Lung (tissue), 12 donors: ENCODE measurements around the gene PTTG1IP. TPM values are rescaled to one million over a fixed set of nuclear protein-coding genes. Genes with fewer than 3 reads are reported as not detected.

Experiments used
- ATAC-seq: fragments of 200-7000 bp; cut with Tn5 transposase; one replicate; pipeline ENCODE4 v1.9.1; 2020; ENCODE audit warnings: moderate number of reproducible peaks; ENCODE audit not compliant: insufficient read depth, low FRiP score
- DNase-seq, 3 donors: peaks; one replicate each; pipeline ENCODE4 v3.0.0-alpha.2; 2013 to 2017
- H3K27ac ChIP-seq, 2 donors: one replicate each; pipeline ENCODE4 v1.5.1; 2013; ENCODE audit warnings: mild to moderate bottlenecking in 2 of 2, moderate library complexity in 2 of 2, control low read depth in 1 of 2, inconsistent platforms in 1 of 2, low read depth in 1 of 2, low read length in 1 of 2
- H3K27me3 ChIP-seq, 3 donors: one replicate each; pipeline ENCODE4 v1.5.1; 2013; ENCODE audit warnings: low read length in 2 of 3; ENCODE audit not compliant: control insufficient read depth in 3 of 3, insufficient read depth in 3 of 3
- H3K36me3 ChIP-seq, 4 donors: one replicate each; pipeline ENCODE4 v1.5.1; 2013; ENCODE audit warnings: low read length in 4 of 4, mild to moderate bottlenecking in 1 of 4, moderate library complexity in 1 of 4; ENCODE audit not compliant: control insufficient read depth in 4 of 4, insufficient read depth in 4 of 4
- H3K4me1 ChIP-seq, 5 donors: one replicate each; pipeline ENCODE4 v1.5.1; 2013; ENCODE audit warnings: low read length in 5 of 5, mild to moderate bottlenecking in 2 of 5, moderate library complexity in 1 of 5; ENCODE audit not compliant: control insufficient read depth in 5 of 5, insufficient read depth in 5 of 5
- H3K4me3 ChIP-seq: one replicate; pipeline ENCODE4 v1.5.1; 2013; ENCODE audit warnings: mild to moderate bottlenecking, control low read depth, moderate library complexity
- H3K9ac ChIP-seq, 2 donors: one replicate each; pipeline ENCODE4 v1.5.1; 2013; ENCODE audit warnings: low read length in 2 of 2, control low read depth in 1 of 2; ENCODE audit not compliant: insufficient read depth in 1 of 2
- H3K9me3 ChIP-seq, 4 donors: one replicate each; pipeline ENCODE4 v1.5.1; 2013; ENCODE audit warnings: low read length in 3 of 4, mild to moderate bottlenecking in 1 of 4, moderate library complexity in 1 of 4; ENCODE audit not compliant: control insufficient read depth in 4 of 4, insufficient read depth in 3 of 4
- CTCF ChIP-seq: IDR thresholded peaks from 2 replicates; pipeline ENCODE4 v1.5.1; 2012; ENCODE audit warnings: mild to moderate bottlenecking; ENCODE audit errors: control extremely low read depth, extremely low read depth
- WGBS, 2 donors: extraction: QIAGEN DNeasy Blood & Tissue Kit; methylation state at CpG; one replicate each; pipeline ENCODE4 v1.1.7; 2013; 5-methylcytosine and 5-hydroxymethylcytosine counted together
- polyA plus RNA-seq, 2 donors: library from polyadenylated mRNA; stranded (reverse); fragments of 200-250 nt; gene quantifications; one replicate each; pipeline ENCODE4 v1.2.1, GENCODE V29; 2013
- total RNA-seq, 2 donors: library from RNA; depleted of rRNA in 1 of 2; stranded (reverse); fragments of >200 nt in 1 of 2; gene quantifications; one replicate each; pipeline ENCODE4 v1.2.1, GENCODE V29; 2014 to 2021
- donor health status: control.
- donor health status: control.
- donor health status: Bipolar disorder and iron deficiency.
- donor health status: healthy.
- donor health status: DM: yes; HTN: yes; CAD: no.

The PTTG1IP gene
- total and polyA plus RNA-seq, 4 donors = 139 to 247 (median 226) TPM

DNA sequence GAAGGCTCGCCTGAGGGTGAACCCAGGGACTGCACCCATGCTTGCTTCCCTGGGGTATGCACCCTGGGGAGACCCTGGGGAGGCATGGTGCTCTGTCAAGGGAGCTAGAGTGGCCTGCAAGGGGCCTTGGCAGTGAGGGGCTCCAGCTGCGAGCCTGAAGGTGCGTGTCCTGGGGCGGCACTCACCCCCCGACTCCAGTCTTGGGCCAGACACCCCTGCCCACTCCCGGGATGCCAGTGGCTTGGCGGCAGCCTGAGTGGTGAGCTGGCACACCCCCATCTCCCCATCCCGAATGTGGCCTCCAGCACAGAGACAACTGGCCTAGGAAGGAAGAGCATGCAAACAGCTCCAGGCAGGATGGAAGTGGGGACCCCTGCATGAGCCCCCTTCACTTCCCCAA lies 58.3 kb downstream of the PTTG1IP start:
- Histone ChIP-seq H3K27me3 (no peaks in the 10 kb centered on the region), H3K27ac (no peak overlapping the region), H3K4me1 (peaks cover 0 to 10% (median 5%) of the 10 kb centered on the region in 5 donors), H3K36me3 (peaks cover 0 to 20% (median 11%) of the 10 kb centered on the region in 4 donors), H3K4me3 (no peak overlapping the region), H3K9me3 (peaks cover 0 to 2% (median 0%) of the 10 kb centered on the region in 4 donors), H3K9ac (no peak overlapping the region)
- 91 to 92% methylated on average over 7 to 8 of the region's 8 CpGs for WGBS, 2 donors
- ATAC-seq (no peak), DNase-seq (no peak)
- TF ChIP-seq CTCF = no peak

GRCh38 chr21:44814498-44815023 lies 58.9 kb downstream of the PTTG1IP start:
- Histone ChIP-seq H3K9me3 (no peaks in the 10 kb centered on the region), H3K36me3 (peaks cover 0 to 25% (median 14%) of the 10 kb centered on the region in 4 donors), H3K9ac (no peak overlapping the region), H3K4me3 (no peak overlapping the region), H3K27me3 (no peaks in the 10 kb centered on the region), H3K4me1 (peaks cover 0 to 10% (median 5%) of the 10 kb centered on the region in 5 donors), H3K27ac (no peak overlapping the region)
- DNase-seq = no peak
- 86 to 90% methylated on average over 11 of the region's 11 CpGs for WGBS, 2 donors
- no peak for TF ChIP-seq CTCF
- ATAC-seq = no peak

GRCh38 chr21:44813727-44814126 lies 59.8 kb downstream of the PTTG1IP start:
- DNase-seq (no peak), ATAC-seq (no peak)
- no peak for TF ChIP-seq CTCF
- no peaks in the 10 kb centered on the region for H3K9me3 ChIP-seq
- no peaks in the 10 kb centered on the region for H3K27me3 ChIP-seq
- H3K36me3 ChIP-seq = peaks cover 0 to 29% (median 18%) of the 10 kb centered on the region in 4 donors
- 96% methylated on average over 18 of the region's 18 CpGs for WGBS, 2 donors
- H3K27ac ChIP-seq = no peak overlapping the region
- H3K4me3 ChIP-seq = no peak overlapping the region
- no peak overlapping the region for H3K9ac ChIP-seq
- H3K4me1 ChIP-seq = peaks cover 0 to 8% (median 5%) of the 10 kb centered on the region in 5 donors

- H3K9ac ChIP-seq = no peak overlapping the region
- H3K4me1 ChIP-seq = peaks cover 0 to 7% (median 5%) of the 10 kb centered on the region in 5 donors
- H3K36me3 ChIP-seq = peaks cover 4 to 33% (median 21%) of the 10 kb centered on the region in 4 donors
- H3K27ac ChIP-seq = no peak overlapping the region
- H3K27me3 ChIP-seq = no peaks in the 10 kb centered on the region
- ATAC-seq (no peak), DNase-seq (no peak)
- no peak for TF ChIP-seq CTCF
- 92 to 96% methylated on average over 10 of the region's 10 CpGs for WGBS, 2 donors
- no peak overlapping the region for H3K4me3 ChIP-seq
- no peaks in the 10 kb centered on the region for H3K9me3 ChIP-seq
Measured at GRCh38 chr21:44813149-44813548, 60.3 kb downstream of the PTTG1IP start.
